Measurements from ENCODE around the gene CNNM3. TPM values are rescaled to one million over a fixed set of nuclear protein-coding genes. Genes with fewer than 3 reads are reported as not detected.

CNNM3 gene
- total RNA-seq, 1 donor from 2014 or later = 28.3 TPM

DNA sequence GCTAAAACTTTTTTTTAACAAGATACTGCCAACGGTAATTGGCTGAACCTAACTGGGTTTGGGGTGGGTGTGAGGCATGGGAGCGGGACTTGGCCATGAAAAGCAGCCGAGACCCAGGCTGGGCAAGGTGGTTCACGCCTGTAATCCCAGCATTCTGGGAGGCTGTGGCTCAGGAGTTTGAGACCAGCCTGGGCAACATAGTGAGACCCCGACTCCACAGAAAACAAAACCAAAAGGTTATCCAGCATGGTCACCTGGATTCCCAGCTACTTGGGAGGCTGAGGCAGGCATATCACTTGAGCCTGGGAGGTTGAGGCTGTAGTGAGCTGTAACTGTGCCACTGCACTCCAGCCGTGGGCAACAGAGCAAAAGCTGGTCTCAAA, 64.8 kb downstream of the CNNM3 start:
- no peak overlapping the region for H3K4me3 Mint-ChIP-seq
- peaks cover 21% of the 10 kb centered on the region for H3K4me1 Mint-ChIP-seq (ENCODE audit: unreplicated experiment)
- peak overlapping the region; percentile 50 for H3K27ac Mint-ChIP-seq
- H3K27me3 Mint-ChIP-seq = no peaks in the 10 kb centered on the region
- TF ChIP-seq, protein P1, sequence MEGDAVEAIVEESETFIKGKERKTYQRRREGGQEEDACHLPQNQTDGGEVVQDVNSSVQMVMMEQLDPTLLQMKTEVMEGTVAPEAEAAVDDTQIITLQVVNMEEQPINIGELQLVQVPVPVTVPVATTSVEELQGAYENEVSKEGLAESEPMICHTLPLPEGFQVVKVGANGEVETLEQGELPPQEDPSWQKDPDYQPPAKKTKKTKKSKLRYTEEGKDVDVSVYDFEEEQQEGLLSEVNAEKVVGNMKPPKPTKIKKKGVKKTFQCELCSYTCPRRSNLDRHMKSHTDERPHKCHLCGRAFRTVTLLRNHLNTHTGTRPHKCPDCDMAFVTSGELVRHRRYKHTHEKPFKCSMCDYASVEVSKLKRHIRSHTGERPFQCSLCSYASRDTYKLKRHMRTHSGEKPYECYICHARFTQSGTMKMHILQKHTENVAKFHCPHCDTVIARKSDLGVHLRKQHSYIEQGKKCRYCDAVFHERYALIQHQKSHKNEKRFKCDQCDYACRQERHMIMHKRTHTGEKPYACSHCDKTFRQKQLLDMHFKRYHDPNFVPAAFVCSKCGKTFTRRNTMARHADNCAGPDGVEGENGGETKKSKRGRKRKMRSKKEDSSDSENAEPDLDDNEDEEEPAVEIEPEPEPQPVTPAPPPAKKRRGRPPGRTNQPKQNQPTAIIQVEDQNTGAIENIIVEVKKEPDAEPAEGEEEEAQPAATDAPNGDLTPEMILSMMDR (conservative IDR thresholded peaks at IDR 0.05) = no peak
- H3K9me3 Mint-ChIP-seq = no peaks in the 10 kb centered on the region
- no peak for DNase-seq (ENCODE audit: extremely low spot score, unreplicated experiment)
- no peaks in the 10 kb centered on the region for H3K36me3 Mint-ChIP-seq

DNA sequence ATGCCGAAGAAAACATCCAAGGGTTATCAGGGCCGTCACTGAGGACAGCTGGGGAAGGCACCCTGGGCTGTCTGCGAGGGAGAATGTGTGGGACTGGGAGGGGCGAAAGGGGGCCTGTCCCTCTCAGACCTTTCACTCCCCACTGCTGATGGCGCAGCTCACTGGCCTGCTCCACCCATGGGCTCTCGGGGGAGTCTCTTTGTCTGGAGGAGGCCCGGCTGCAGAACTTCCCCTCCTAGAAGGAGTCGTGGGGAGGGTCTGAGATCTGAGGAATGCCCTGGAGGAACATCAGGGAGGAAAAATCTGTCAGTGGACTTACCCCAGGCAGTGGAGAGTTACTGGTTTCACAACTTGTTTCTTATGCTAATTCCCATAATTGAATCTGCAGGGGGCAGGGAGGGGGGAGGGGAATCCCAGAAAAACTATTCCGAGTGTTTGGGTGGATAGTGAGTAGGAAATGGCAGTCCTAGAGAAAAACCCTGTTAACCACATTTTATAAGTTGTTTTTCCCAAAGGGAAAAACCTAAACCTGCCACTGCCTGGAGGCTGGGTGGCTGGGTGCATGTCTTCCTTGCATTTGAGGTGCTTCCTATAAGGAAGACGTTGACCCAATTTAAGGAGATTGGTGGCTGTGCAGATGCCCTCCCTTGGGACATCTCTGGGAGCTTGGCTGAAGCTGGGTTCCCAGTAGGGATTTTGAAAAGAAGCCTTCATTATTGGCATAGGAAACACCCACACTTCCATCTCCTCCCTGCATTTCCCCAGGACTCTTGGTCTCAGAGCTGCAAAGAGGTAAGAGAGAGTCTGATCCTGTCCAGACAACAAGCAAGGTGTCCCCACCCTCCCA, 65.5 kb downstream of the CNNM3 start:
- Mint-ChIP-seq H3K4me1 (ENCODE audit: unreplicated experiment) (peaks cover 19% of the 10 kb centered on the region), H3K27ac (peak overlapping the region; percentile 50), H3K36me3 (no peaks in the 10 kb centered on the region), H3K4me3 (no peak overlapping the region), H3K9me3 (no peaks in the 10 kb centered on the region), H3K27me3 (no peaks in the 10 kb centered on the region)
- TF ChIP-seq, protein P1 (conservative IDR thresholded peaks at IDR 0.05) = no peak
- no peak for DNase-seq (ENCODE audit: extremely low spot score, unreplicated experiment)

DNA sequence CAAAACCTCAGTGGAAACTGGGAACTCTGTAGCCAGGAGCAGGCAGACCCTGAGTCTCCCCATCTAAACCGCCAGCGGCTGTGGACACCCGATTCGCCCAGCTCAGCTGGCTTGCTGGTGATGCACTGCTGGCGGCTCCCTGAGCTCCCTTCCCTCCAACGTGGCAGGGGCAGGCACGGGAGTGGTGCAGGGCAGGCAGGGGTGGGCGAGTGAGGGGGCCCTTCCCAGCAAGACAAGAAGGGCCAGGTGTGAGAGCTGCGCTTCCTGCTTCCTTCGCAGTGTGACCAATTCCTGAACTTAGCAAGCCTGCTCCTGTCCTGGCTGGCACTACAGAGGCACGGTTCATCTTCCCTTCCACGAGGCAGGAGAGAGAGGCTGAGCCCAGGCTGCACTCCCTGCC, 66.2 kb downstream of the CNNM3 start:
- TF ChIP-seq, protein P1 (conservative IDR thresholded peaks at IDR 0.05) = no peak
- H3K36me3 Mint-ChIP-seq = no peaks in the 10 kb centered on the region
- no peak overlapping the region for H3K4me3 Mint-ChIP-seq
- DNase-seq (ENCODE audit: extremely low spot score, unreplicated experiment) = no peak
- H3K9me3 Mint-ChIP-seq = no peaks in the 10 kb centered on the region
- H3K27ac Mint-ChIP-seq = no peak overlapping the region
- H3K27me3 Mint-ChIP-seq = no peaks in the 10 kb centered on the region
- peaks cover 20% of the 10 kb centered on the region for H3K4me1 Mint-ChIP-seq (ENCODE audit: unreplicated experiment)

DNA sequence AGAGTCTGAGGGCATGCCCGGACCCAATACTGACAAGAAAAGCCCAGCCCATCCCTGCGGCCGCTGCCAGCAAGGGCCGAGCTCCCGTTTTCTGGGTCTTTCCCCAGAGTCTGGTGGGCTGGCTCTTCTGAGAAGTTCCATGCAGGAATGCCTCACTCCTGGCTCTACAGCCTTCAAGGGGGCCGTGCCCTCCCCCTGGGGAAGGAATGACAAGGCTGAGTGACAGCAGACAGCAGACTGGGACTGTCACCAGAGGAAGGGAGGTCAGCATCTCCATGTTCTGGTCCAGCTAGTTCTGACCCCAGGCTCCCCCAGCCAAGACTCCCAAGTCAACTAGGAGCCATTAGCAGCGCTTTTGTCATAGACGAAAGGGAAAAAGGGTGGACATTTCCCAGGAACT, 66.8 kb downstream of the CNNM3 start:
- Mint-ChIP-seq H3K9me3 (no peaks in the 10 kb centered on the region), H3K27ac (no peak overlapping the region), H3K4me3 (no peak overlapping the region), H3K36me3 (no peaks in the 10 kb centered on the region), H3K27me3 (no peaks in the 10 kb centered on the region), H3K4me1 (ENCODE audit: unreplicated experiment) (peaks cover 27% of the 10 kb centered on the region)
- TF ChIP-seq, protein P1 (conservative IDR thresholded peaks at IDR 0.05) = no peak
- no peak for DNase-seq (ENCODE audit: extremely low spot score, unreplicated experiment)

DNA sequence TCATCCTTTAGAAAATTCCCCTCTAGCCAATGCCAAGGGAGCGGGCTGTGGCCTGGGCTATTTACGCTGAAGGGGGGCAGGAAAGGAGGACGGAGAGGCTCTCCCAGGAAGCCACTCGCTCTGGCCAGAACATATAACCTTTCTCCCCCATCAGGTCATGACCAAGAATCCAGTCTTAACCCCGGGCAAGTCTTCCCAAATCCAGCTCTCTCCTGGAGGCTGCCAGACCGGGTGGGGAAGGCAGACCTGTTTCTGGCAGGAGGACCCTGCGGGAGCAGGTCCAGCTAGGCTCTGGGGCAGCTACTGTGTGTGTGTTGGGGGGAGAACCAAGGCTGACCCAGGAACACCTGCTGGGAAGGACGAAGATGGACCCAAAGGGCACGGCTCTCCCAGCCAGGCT, 67.2 kb downstream of the CNNM3 start:
- TF ChIP-seq, protein P1 (conservative IDR thresholded peaks at IDR 0.05) = no peak
- Mint-ChIP-seq H3K4me1 (ENCODE audit: unreplicated experiment) (peaks cover 31% of the 10 kb centered on the region), H3K4me3 (no peak overlapping the region), H3K9me3 (no peaks in the 10 kb centered on the region), H3K27ac (no peak overlapping the region), H3K36me3 (no peaks in the 10 kb centered on the region), H3K27me3 (no peaks in the 10 kb centered on the region)
- DNase-seq (ENCODE audit: extremely low spot score, unreplicated experiment) = no peak

Small RNA genes lying within 50 kb of the gene (microRNA-seq; reads per million reads assigned to microRNA genes)
- 3.3 reads per million, percentile 8 among the genes with 10 or more reads in this experiment for gene MIR3127

Other genes with a start within 250 kb of the CNNM3 start
- gene KANSL3, start 178.0 kb upstream of the CNNM3 start, total RNA-seq (ENCODE audit: low replicate concordance) = 40.7 and 53.2 TPM in 2 replicates
- 0.75 TPM in 1 of 2 replicates, not detected in the other for gene FER1L5, start 173.5 kb upstream of the CNNM3 start, total RNA-seq (ENCODE audit: low replicate concordance)
- gene LMAN2L, start 76.2 kb upstream of the CNNM3 start, total RNA-seq (ENCODE audit: low replicate concordance) = 31.3 and 31.9 TPM in 2 replicates
- gene CNNM4, start 55.4 kb upstream of the CNNM3 start, total RNA-seq (ENCODE audit: low replicate concordance) = 14.0 and 17.7 TPM in 2 replicates
- 6.1 and 8.1 TPM in 2 replicates for gene ANKRD23, start 27.8 kb downstream of the CNNM3 start, total RNA-seq (ENCODE audit: low replicate concordance)
- 16.6 and 17.7 TPM in 2 replicates for gene ANKRD39, start 41.7 kb downstream of the CNNM3 start, total RNA-seq (ENCODE audit: low replicate concordance)
- gene SEMA4C, start 53.8 kb downstream of the CNNM3 start, total RNA-seq (ENCODE audit: low replicate concordance) = 45.5 and 58.1 TPM in 2 replicates
- gene FAM178B, start 170.3 kb downstream of the CNNM3 start, total RNA-seq (ENCODE audit: low replicate concordance) = 0.22 TPM in 1 of 2 replicates, not detected in the other

Data from type B pancreatic cell (in vitro differentiated cells).